Osteocyte (in vitro differentiated cells): ENCODE measurements around the gene HOXD13. TPM values are rescaled to one million over a fixed set of nuclear protein-coding genes. Genes with fewer than 3 reads are reported as not detected.

Experiments
- DNase-seq: peaks from one replicate; pipeline ENCODE4 v3.0.0; 2021; ENCODE audit warnings: mixed read lengths; ENCODE audit not compliant: unreplicated experiment; ENCODE audit errors: extremely low spot score
- H3K27ac Mint-ChIP-seq: one replicate; pipeline ENCODE4 v1.8.0; 2021; ENCODE audit warnings: mild to moderate bottlenecking, mixed read lengths; ENCODE audit not compliant: unreplicated experiment
- H3K27me3 Mint-ChIP-seq: one replicate; pipeline ENCODE4 v1.8.0; 2021; ENCODE audit warnings: mixed read lengths; ENCODE audit not compliant: unreplicated experiment
- H3K36me3 Mint-ChIP-seq: one replicate; pipeline ENCODE4 v1.8.0; 2021; ENCODE audit warnings: mixed read lengths; ENCODE audit not compliant: unreplicated experiment
- H3K4me1 Mint-ChIP-seq: one replicate; pipeline ENCODE4 v1.8.0; 2021; ENCODE audit warnings: mixed read lengths; ENCODE audit not compliant: unreplicated experiment
- H3K4me3 Mint-ChIP-seq: one replicate; pipeline ENCODE4 v1.8.0; 2021; ENCODE audit warnings: mild to moderate bottlenecking, moderate library complexity, mixed read lengths; ENCODE audit not compliant: unreplicated experiment
- H3K9me3 Mint-ChIP-seq: one replicate; pipeline ENCODE4 v1.8.0; 2021; ENCODE audit warnings: mixed read lengths; ENCODE audit not compliant: unreplicated experiment
- CTCF ChIP-seq: fragments of 200-600 bp; sonication (generic); IDR thresholded peaks from 2 replicates; pipeline ENCODE4 v1.5.0; 2021; ENCODE audit warnings: antibody characterized with exemption, mild to moderate bottlenecking, moderate library complexity
- total RNA-seq: library from RNA; stranded (reverse); gene quantifications from 2 replicates; pipeline ENCODE4 v1.2.1, GENCODE V29; 2021

The HOXD13 gene
- total RNA-seq, 1 donor from 2014 or later, result not detected

DNA sequence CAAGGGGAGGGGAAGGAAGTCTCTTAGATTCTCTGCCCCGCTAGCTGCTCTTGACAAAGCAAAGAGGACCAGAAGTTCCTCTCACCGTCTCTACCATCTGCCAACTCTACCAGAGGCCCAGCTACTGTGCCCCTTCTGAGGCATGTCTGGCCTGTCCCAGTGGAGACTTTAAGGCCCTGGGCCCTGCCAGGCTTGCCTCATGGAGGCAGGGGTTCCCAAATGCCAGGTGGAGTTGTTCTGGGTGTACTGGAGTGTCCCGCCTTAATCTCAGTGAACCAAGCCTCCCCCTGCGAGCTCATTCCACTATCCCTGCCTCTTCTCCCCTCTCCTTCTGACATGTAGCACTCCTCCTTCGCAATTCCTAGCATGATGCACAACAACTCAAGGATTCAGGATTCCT is 9.3 kb downstream of the HOXD13 start:
- TF ChIP-seq CTCF, result no peak
- H3K4me3 Mint-ChIP-seq, result no peak overlapping the region
- H3K4me1 Mint-ChIP-seq, result peaks cover 30% of the 10 kb centered on the region
- H3K27me3 Mint-ChIP-seq, result peaks cover 92% of the 10 kb centered on the region
- no peak for DNase-seq
- H3K9me3 Mint-ChIP-seq, result no peaks in the 10 kb centered on the region
- no peaks in the 10 kb centered on the region for H3K36me3 Mint-ChIP-seq
- H3K27ac Mint-ChIP-seq, result no peak overlapping the region

- Mint-ChIP-seq H3K36me3 (no peaks in the 10 kb centered on the region), H3K27me3 (peaks cover 91% of the 10 kb centered on the region), H3K9me3 (no peaks in the 10 kb centered on the region), H3K4me3 (no peak overlapping the region), H3K4me1 (peaks cover 29% of the 10 kb centered on the region), H3K27ac (no peak overlapping the region)
- no peak for TF ChIP-seq CTCF
- DNase-seq, result no peak
Measured at GRCh38 chr2:176102309-176102866, 9.9 kb downstream of the HOXD13 start.

DNA sequence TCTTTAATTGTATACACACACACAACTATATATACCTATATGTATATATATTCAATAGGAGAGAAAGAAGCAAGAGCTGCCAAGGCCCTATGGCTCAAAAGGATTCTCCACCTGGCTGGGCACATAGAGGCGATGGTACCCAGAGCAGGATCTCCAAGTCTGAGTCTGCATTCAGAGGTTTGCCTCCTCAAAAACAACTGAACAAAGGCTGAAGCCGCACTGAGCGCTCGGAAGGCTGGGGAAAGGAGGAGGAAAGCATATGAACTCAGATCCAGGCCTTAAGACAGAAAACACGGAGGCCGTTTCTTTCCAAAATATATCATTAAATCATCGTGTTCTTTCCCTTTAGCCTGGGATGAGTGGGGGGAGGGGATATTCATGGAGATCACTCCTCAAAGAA is 10.7 kb downstream of the HOXD13 start:
- DNase-seq, result no peak
- no peak for TF ChIP-seq CTCF
- no peaks in the 10 kb centered on the region for H3K9me3 Mint-ChIP-seq
- no peaks in the 10 kb centered on the region for H3K36me3 Mint-ChIP-seq
- no peak overlapping the region for H3K4me3 Mint-ChIP-seq
- peaks cover 24% of the 10 kb centered on the region for H3K4me1 Mint-ChIP-seq
- peaks cover 83% of the 10 kb centered on the region for H3K27me3 Mint-ChIP-seq
- H3K27ac Mint-ChIP-seq, result no peak overlapping the region

GRCh38 chr2:176103742-176104315 is 11.3 kb downstream of the HOXD13 start:
- Mint-ChIP-seq H3K4me1 (peaks cover 23% of the 10 kb centered on the region), H3K9me3 (no peaks in the 10 kb centered on the region), H3K27ac (no peak overlapping the region), H3K27me3 (peaks cover 80% of the 10 kb centered on the region), H3K4me3 (no peak overlapping the region), H3K36me3 (no peaks in the 10 kb centered on the region)
- TF ChIP-seq CTCF, result no peak
- DNase-seq, result no peak

DNA sequence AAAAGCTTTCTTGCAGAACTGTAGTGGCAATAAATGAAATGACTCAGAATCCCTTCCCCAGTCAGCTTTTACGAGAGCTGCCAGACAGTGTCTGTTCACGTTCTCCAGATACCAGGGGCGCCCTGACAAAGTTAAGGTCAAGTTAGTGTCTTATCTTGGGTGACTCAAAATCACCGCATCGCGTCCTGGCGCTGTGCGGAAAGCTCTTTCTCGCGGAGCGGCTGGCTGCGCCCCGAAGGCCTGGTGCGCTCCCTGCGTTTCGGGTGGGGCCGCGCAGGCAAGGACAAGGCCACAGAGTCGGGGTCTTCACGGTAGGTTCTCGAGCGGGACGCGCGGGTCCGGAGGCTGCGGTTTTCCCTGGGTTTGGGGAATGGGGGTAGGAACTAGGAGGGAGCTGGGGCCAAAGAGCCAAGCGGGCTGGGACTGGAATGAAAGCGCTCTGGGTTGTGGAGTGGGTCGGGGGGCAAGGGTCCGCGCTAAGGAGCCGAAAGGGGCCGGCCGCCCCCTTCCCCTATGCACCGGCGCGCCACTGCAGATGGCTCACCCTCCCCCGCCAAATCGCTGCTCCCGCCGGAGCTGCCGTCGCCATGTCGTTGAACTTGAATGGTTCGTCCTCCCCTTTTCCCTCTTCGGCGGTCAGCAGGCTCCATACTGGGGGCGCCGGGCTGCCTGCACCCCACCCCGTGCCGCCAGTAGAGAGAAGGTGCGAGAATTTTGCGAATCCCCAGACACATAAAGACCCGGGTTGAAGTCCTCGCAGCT is 12.0 kb downstream of the HOXD13 start:
- H3K27me3 Mint-ChIP-seq, result peaks cover 80% of the 10 kb centered on the region
- H3K9me3 Mint-ChIP-seq, result no peaks in the 10 kb centered on the region
- H3K36me3 Mint-ChIP-seq, result no peaks in the 10 kb centered on the region
- H3K4me3 Mint-ChIP-seq, result no peak overlapping the region
- DNase-seq, result no peak
- no peak overlapping the region for H3K27ac Mint-ChIP-seq
- no peak for TF ChIP-seq CTCF
- H3K4me1 Mint-ChIP-seq, result peaks cover 24% of the 10 kb centered on the region
